GM19438 (cell line): ENCODE data around the gene FAM72C.
"Not testable (repeated sequence)": the region's sequence is repeated elsewhere in the genome, so short reads cannot be mapped to it uniquely, and the experiment has no call there.

ENCODE experiments used
- ATAC-seq: cut with Tn5 transposase; IDR thresholded peaks from one replicate; pipeline ENCODE4 v1.9.1; 2021; ENCODE audit warnings: low read depth; ENCODE audit not compliant: unreplicated experiment

FAM72C gene

DNA sequence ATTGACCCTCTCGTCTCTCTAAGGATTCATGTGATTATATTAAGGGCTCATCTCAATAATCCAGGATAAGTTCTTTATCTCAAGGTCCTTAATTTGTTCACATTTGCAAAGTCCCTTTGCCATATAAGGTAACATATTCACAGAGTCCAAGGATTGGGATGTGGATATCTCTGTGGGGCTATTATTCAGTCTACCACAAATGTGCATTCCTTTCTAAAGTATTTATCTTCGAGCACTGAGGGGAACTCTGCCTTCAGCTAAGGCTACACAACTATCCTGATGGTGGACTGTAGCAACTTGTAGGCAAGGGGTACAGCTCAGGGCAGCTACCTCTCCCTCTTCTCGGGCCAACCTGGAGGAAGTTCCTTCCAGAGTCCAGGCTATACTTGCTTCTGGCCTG lies 53.2 kb downstream of the FAM72C start:
- ATAC-seq: not testable (repeated sequence)

DNA sequence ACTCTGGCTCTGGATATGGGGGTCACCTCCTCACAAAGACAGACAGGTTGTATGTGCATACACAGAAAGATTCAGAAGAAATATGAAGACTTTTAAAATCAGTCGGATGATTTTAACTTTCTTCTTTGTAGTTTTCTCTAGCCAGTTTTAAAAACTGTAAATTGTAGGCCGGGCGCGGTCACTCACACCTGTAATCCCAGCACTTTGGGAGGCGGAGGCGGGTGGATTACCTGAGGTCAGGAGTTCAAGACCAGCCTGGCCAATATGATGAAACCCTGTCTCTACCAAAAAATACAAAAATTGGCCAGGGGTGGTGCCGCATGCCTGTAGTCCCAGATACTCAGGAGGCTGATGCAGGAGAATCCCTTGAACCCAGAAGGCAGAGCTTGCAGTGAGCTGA lies 58.1 kb downstream of the FAM72C start:
- not testable (repeated sequence) for ATAC-seq
